ENCODE data around the gene PLXNA4.

The PLXNA4 gene

GRCh38 chr7:132183781-132184380 lies 392.4 kb downstream of the PLXNA4 start:
- no peaks in the 10 kb centered on the region for H3K27me3 ChIP-seq (ENCODE audit: control insufficient read depth, low read length)

GRCh38 chr7:132182992-132183391 lies 393.3 kb downstream of the PLXNA4 start:
- Histone ChIP-seq H3K4me1 (ENCODE audit: control insufficient read depth, low read length) (no peaks in the 10 kb centered on the region), H3K27me3 (ENCODE audit: control insufficient read depth, low read length) (no peaks in the 10 kb centered on the region)
- no peak for TF ChIP-seq EZH2phosphoT487 (IDR thresholded peaks at IDR 0.05; ENCODE audit: borderline replicate concordance, low read length)
- TF ChIP-seq CTCF (IDR thresholded peaks at IDR 0.05; ENCODE audit: low read depth, low read length, poor library complexity, severe bottlenecking), result no peak

More at GRCh38 chr7:132183781-132184380, 392.4 kb downstream of the PLXNA4 start:
- H3K4me2 ChIP-seq (ENCODE audit: low read length), result no peak overlapping the region
- H3K9me2 ChIP-seq (replicated peaks; ENCODE audit: control insufficient read depth, low read length), result no peaks in the 10 kb centered on the region
- H3K4me3 ChIP-seq (ENCODE audit: low read length), result no peak overlapping the region
- no peak overlapping the region for H3K27ac ChIP-seq (ENCODE audit: low read depth, low read length)
- no peaks in the 10 kb centered on the region for H3K36me3 ChIP-seq (ENCODE audit: control insufficient read depth, low read length)
- H3K79me2 ChIP-seq (ENCODE audit: control insufficient read depth, low read length), result no peaks in the 10 kb centered on the region
- peaks cover 9% of the 10 kb centered on the region for H3K9me3 ChIP-seq (ENCODE audit: control insufficient read depth, insufficient read depth, low read length)
- no peaks in the 10 kb centered on the region for H3F3A ChIP-seq (ENCODE audit: control insufficient read depth, insufficient read depth)
- no peaks in the 10 kb centered on the region for H4K20me1 ChIP-seq (ENCODE audit: control insufficient read depth, insufficient read depth, low read depth, low read length)
- no peaks in the 10 kb centered on the region for H3K4me1 ChIP-seq (ENCODE audit: control insufficient read depth, low read length)
- no peak for TF ChIP-seq EZH2phosphoT487 (IDR thresholded peaks at IDR 0.05; ENCODE audit: borderline replicate concordance, low read length)
- no peak for TF ChIP-seq CTCF (IDR thresholded peaks at IDR 0.05; ENCODE audit: low read depth, low read length, poor library complexity, severe bottlenecking)

GRCh38 chr7:132181946-132182685 lies 394.2 kb downstream of the PLXNA4 start:
- no peak overlapping the region for H3K27ac ChIP-seq (ENCODE audit: low read depth, low read length)
- no peaks in the 10 kb centered on the region for H3K27me3 ChIP-seq (ENCODE audit: control insufficient read depth, low read length)
- no peaks in the 10 kb centered on the region for H4K20me1 ChIP-seq (ENCODE audit: control insufficient read depth, insufficient read depth, low read depth, low read length)
- H3K9me3 ChIP-seq (ENCODE audit: control insufficient read depth, insufficient read depth, low read length), result peaks cover 4% of the 10 kb centered on the region
- no peak overlapping the region for H3K4me2 ChIP-seq (ENCODE audit: low read length)
- no peak overlapping the region for H3K4me3 ChIP-seq (ENCODE audit: low read length)
- H3F3A ChIP-seq (ENCODE audit: control insufficient read depth, insufficient read depth), result no peaks in the 10 kb centered on the region
- no peaks in the 10 kb centered on the region for H3K36me3 ChIP-seq (ENCODE audit: control insufficient read depth, low read length)
- H3K9me2 ChIP-seq (replicated peaks; ENCODE audit: control insufficient read depth, low read length), result no peaks in the 10 kb centered on the region
- no peaks in the 10 kb centered on the region for H3K79me2 ChIP-seq (ENCODE audit: control insufficient read depth, low read length)
- TF ChIP-seq CTCF (IDR thresholded peaks at IDR 0.05; ENCODE audit: low read depth, low read length, poor library complexity, severe bottlenecking), result no peak
- TF ChIP-seq EZH2phosphoT487 (IDR thresholded peaks at IDR 0.05; ENCODE audit: borderline replicate concordance, low read length), result no peak
- H3K4me1 ChIP-seq (ENCODE audit: control insufficient read depth, low read length), result no peaks in the 10 kb centered on the region

More at GRCh38 chr7:132182992-132183391, 393.3 kb downstream of the PLXNA4 start:
- no peaks in the 10 kb centered on the region for H3F3A ChIP-seq (ENCODE audit: control insufficient read depth, insufficient read depth)
- no peaks in the 10 kb centered on the region for H3K36me3 ChIP-seq (ENCODE audit: control insufficient read depth, low read length)
- H4K20me1 ChIP-seq (ENCODE audit: control insufficient read depth, insufficient read depth, low read depth, low read length), result no peaks in the 10 kb centered on the region
- H3K27ac ChIP-seq (ENCODE audit: low read depth, low read length), result no peak overlapping the region
- no peaks in the 10 kb centered on the region for H3K79me2 ChIP-seq (ENCODE audit: control insufficient read depth, low read length)
- H3K4me2 ChIP-seq (ENCODE audit: low read length), result no peak overlapping the region
- H3K9me3 ChIP-seq (ENCODE audit: control insufficient read depth, insufficient read depth, low read length), result peaks cover 9% of the 10 kb centered on the region
- no peaks in the 10 kb centered on the region for H3K9me2 ChIP-seq (replicated peaks; ENCODE audit: control insufficient read depth, low read length)
- no peak overlapping the region for H3K4me3 ChIP-seq (ENCODE audit: low read length)

Measured in DOHH2 (cell line).